ENCODE measurements around the gene EDA.
"Not testable (repeated sequence)": the region's sequence is repeated elsewhere in the genome, so short reads cannot be mapped to it uniquely, and the experiment has no call there.

EDA gene

DNA sequence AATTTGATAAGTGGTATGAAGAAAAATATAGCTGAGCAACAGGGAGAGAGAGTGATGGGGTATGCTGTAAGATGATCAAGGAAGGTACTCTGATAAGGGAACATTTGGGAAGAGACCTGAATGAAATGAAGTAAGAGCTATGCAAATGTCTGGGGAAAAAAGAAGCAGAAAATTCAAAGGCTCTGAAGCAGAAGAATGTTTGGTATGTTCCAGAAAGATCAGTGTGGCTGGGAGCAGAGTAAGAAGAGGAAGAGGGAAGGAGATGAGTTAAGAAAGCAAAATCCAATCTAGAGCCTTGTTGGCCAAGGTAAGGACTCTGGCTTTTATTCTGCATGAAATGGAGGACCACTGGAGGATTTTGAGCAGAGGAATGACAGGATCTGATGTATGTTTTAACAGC, 343.8 kb downstream of the EDA start:
- no peak for DNase-seq (ENCODE audit: low spot score)

DNA sequence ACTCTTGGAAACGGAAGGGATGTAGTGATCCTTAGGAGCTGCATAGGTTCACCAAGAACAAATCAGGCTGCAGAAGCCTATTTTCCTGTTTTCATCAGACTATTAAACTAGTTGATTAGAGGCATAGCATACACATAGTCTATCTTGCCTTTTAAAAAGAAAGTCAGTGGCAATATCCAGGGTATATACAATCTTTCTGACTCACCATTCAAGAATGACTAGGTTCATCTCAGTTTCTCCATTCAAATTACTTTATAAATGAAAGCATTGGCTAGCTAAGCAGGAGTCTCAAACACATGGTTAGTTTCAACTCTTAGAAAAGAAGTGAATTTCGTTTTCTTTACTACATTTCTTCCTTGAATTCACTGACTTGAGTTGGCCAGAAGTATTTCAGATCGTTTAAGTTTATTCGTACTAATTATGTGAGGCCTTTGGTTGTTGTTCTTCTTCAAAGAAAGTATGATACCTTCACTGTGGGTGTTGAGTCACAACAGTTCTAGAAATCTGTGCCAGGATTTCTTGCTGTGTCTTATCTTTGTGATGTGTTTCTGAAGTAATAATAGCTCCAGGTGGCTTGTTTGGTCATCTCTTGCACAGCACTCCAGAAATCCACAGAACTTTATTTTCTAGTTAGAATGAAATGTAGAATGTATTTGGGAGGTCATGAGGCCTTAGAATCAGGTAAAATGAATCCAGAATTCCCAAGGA, 345.6 kb downstream of the EDA start:
- DNase-seq (ENCODE audit: low spot score), result no peak

DNA sequence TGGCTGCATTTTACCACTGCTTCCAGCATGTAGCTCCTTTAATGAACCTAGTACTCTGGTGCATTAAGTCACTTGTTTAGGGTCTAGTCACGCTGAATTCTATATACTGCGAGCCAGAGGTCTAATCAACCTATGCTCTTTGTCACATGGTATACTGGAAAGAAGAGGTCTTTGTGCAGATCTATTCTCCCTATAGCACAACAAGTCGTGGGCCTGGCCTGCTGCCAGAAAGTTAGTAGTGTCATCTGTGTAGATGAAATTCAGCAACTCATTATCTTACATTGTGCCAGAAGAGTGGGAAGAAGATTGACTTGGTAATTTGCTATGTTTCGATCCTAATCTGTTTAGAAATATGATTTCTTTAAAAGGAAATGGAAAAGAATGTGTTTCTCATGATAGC, 353.0 kb downstream of the EDA start:
- DNase-seq (ENCODE audit: low spot score), result no peak

DNA sequence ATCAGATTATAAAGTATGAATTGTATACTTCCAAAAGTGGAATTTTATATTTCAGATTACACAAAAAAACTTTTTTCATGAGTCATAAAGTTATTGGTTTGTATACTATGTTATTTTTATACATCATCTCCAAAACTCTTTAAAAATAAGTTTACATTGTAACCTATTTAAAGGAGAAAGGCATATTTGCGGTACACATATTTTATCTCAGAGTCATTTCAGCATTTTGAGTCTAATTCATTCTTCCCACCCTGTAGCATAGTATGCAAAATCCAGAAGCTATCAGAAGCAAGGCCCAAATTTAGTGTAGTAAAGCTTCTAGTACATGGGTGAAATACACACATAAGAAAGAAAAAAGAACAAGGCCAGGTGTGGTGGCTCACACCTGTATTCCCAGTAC, 353.5 kb downstream of the EDA start:
- DNase-seq (ENCODE audit: low spot score), result no peak

DNA sequence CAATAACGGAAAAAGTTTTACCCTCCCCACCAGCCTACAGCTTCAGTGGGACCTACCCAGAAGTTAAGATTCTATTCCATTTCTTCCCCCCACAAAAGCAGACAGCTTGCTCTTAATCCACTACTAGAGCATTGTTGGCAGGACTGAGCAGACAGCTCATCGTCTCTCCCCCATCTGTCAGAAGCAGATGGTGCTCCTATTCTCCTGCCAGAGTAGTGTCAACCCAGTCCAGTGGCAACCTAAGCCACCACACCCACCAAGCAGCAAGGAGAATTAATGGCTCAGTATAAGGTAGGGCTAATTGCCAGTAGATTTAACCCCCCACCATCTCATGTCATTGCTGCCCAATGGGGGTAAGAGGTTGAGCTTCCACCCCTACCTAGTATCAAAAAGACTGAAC, 371.8 kb downstream of the EDA start:
- DNase-seq (ENCODE audit: low spot score), result peak; percentile 70

DNA sequence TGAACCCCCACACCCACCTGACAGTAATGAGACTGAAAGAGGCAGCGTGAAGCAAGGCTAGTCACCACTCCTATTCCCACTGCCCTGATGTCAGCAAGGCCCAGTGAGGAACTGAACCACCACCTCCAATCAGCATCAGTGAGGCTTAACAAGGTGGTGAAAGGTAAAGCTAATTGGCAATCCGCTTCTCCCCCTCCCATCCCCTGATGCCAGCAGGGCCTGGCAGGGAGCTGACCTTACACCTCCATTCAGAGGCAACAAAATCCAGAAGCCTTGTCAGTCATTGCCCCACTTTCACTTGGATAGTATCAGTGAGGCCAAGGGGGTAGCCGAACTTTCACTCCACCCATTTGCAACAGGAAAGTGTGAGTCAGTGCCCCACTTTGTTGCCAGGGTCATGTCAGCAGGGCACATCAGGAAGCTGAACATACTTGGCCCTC, 373.1 kb downstream of the EDA start:
- no peak for DNase-seq (ENCODE audit: low spot score)

DNA sequence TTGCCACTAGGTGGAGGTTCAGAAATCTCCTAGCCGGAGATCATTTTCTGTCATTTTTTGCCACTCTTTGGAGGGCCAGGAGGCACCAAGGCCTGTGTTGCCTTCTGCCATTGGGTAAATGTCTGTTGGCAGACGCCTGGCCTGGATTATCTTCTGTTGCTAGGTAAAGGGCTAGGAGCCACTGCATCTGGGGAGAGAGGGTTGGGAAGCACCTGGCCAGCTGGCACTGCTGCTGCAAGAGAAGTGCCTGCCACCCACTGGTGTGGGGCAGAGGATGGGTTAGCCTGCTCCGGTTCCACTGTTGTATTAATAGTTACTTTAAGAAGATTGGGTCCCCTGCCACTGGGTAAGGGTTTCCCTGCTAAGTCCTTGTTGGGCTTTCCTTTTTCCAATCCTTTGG, 375.8 kb downstream of the EDA start:
- DNase-seq (ENCODE audit: low spot score), result peak; percentile 70

DNA sequence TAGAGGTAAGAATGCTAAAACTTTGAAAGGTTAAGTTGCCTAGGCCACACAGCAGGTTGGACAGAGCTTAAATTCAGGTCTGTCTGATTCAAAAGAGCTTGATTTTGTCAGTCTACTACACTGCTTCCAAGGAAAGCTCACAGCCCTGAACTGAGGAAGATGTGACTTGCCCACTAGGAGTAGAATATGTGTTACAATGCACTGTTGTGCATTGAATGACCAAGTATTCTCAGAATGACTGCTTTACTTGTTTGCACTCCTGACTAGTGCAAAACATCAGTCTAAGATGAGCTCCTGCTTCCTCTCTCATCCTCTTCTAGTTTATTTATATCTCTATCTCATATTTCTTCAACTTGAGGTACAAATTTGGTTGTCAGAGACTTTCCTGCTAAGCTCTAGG, 377.6 kb downstream of the EDA start:
- DNase-seq (ENCODE audit: low spot score), result no peak

DNA sequence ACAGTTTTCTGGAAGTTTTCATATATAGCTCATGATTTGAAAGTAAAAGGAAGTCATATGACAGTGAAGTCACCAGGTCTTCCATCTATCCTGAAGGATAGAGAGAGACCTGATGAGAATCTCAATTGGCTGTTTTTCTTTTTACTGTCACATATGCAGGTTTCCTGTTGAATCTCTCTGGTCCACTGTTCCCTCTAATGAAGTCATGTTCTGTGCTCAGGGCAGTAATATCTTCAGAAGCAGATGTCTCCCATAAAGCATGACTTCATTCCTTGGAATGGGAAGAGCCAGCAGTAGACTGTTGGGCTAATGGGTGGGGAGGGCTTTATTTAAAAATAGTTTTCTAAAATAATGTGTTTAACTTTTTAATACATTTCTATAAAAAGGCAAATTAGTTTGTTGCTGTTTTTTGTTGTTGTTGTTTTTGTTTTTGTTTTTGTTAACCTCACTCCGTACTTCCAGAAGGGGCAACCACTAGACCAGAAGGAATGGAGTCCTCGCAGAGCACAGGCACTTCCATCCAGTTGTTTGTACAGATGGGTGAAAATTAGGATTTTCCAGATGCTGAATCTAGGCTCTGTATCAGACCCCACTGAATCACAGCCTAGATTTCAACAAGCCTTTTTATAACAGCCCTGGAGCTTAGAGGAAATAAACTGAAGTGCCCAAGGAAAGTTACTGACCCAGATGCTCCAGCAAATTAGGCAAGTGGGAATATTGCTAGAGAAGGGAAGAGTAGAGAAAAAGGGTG, 379.6 kb downstream of the EDA start:
- DNase-seq (ENCODE audit: low spot score), result no peak

DNA sequence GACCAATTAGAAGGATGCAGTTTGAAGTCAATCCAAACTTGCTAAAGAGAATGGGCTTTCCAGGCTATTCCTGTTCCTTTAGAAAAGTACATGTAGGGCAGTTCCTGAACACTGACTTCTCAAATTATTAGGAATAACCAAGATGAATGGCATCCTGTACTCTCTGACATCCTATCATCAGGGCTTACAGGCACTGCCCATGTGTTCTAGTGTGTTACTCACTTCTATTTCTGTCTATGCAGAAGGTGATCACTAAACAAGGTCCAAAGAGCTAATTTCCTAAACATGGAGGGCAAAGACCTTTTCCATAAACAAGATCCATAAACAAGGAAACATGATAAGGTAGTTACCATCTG, 380.2 kb downstream of the EDA start:
- no peak for DNase-seq (ENCODE audit: low spot score)

DNA sequence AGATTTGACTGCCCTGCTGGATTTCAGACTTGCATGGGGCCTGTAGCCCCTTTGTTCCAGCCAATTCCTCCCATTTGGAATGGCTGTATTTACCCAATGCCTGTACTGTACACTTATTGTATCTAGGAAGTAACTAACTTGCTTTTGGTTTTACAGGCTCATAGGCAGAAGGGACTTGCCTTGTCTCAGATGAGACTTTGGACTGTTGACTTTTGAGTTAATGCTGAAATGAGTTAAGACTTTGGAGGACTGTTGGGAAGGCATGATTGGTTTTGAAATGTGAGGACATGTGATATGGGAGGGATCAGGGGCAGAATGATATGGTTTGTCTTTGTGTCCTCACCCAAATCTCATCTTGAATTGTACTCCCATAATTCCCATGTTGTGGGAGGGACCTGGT, 382.4 kb downstream of the EDA start:
- DNase-seq (ENCODE audit: low spot score), result not testable (repeated sequence)

DNA sequence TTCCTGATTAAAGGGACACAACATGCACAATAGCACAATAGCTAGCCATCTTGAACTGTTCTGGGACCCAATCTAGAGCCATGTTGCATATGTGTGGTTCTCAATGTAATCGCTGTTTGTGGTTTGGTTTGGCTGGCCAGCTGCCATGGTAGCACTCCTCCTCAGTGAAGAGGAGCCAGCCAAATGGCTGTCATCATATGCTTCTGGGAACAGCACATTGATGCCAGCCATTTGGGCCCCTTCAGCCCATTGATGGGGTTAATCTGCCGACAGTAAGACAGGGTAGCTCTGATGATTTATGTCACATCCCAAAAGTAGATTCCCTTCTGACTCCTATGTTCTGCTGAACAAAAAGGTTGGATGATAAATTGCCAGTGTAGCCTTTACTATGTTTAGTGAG, 385.4 kb downstream of the EDA start:
- DNase-seq (ENCODE audit: low spot score), result no peak

DNA sequence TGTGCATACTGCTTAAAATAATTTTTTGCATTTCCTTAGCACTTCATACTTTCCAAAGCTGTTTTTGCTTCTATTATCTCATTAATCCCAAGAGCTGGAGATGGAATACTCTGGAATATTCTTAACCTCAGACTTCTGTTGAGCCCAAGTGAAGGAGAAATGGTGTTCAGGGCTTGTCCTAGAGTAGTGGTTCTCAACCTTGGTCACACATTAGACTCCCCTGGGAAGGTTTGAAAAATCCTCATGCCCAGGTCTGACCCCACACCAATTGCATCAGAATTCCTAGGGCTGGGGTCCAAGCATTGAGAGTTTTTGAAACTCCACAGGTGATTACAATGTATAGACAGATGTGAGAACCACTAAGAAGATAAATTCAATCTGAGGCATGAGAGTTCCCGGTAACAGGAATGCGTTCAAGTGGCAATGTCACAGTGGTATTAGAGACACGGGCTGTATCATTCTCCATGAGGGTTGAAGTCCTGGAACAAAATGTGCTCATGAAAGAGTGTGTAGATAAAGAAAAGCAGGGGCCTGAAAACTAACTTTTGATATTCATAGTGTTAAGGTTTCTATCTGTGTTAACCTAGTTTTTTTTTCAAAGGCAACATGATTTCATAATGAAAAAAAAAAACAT, 385.9 kb downstream of the EDA start:
- no peak for DNase-seq (ENCODE audit: low spot score)

DNA sequence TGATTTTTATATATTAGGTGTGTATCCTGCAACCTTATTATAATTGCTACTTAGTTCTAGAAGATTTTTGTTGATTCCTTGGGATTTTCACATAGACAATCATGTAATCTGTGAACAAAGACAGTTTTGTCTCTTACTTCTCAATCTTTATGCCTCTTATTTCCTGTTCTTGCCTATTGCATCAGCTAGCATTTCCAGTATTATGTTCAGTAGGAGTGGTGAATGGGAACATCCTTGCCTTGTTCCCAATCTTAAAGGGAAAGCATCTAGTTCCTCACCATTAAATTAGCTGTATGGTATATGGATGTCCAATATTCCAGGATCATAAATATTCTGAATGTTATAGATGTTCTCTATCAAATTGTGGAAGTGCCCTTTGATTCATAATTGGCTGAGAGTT, 392.0 kb downstream of the EDA start:
- no peak for DNase-seq (ENCODE audit: low spot score)

DNA sequence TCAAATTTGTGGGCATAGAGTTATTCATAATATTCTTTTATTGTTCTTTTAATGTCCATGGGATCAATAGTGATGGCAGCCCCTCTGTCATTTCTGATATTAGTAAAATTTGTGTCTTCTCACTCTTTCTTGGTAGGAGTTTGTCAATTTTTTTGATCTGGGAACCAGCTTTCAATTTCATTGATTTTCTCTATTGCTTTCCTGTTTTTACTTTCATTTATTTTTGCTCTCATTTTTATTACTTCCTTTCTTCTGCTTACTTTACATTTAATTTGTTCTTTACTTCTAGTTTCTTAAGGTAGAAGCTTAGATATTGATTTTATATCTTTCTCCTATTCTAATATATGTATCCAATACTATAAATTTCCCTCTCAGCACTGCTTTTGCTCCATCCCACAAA, 393.1 kb downstream of the EDA start:
- no peak for DNase-seq (ENCODE audit: low spot score)

DNA sequence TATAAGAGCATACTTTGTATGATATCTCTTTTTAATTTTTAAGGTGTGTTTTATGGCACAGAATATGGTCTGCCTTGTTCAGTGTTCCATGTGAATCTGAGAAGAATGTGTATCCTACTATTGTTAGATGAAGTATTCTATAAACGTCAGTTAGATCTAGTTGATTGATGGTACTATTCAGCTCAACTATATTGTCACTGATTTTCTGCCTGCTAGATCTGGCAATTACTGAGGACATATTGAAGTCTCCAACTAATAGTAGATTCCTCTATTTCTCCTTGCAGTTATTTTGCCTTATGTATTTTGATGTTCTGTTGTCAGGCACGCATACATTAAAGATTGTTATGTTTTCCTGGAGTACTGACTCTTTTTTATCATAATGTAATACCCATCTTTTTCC, 394.1 kb downstream of the EDA start:
- DNase-seq (ENCODE audit: low spot score), result no peak

DNA sequence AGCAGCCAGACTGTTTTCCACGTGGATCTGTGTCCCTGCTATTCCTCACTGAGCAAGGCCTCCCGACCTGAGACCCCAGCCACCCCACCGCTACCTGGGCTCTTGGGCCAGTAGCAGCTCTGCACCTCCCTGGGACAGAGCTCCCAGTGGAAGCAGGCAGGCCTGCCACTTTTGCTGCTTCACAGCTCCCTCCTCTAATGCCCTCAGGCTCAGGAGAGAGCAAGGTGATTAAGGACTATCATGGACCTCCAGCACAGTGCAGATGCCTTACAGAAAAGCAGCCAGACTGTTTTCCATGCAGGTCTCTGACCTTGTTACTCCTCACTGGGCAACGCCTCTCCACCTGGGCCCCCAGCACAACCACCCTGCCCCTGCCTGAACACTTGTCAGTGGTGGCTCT, 396.8 kb downstream of the EDA start:
- DNase-seq (ENCODE audit: low spot score), result no peak

DNA sequence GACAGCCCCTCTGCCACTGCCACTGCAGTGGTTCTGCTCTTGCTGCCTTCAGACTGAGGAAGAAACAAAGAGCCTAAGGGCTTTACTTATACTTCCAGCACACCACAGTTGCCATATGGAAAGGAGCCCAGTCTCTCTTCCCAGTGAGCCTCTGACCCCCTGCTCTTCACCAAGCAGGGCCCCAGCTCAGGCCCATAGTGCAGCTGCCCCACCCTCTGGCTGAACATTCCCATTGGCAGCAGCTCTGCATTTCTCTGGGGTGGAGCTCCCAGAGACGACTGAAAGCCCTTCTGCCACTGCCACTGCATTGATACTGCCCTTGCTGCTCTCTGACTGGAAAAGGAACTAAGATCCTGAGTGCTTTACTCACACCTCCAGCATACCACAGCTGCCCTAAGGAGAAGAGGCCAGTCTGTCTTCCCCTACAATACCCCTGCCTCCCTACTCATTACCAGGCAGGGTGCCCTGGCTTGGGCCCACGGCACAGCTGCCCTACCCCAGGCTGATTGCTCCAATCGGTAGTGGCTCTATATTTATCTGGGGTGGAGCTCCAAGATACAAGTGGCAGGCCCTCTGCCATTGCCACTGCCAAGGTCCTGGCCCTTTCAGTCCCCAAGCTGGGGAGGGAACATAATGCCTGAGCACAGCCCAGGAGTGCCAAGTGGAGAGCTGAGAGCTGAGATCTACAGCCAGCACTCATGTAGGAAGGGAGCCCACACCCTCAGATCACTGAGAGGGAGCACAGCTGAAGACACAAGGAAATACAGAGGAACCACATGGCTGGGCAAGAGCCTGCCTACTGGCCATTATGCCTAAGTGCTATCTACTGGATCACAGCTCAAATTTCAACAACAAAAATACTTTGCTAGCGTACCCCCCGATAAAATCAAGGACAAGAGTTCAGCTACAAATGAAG, 397.8 kb downstream of the EDA start:
- no peak for DNase-seq (ENCODE audit: low spot score)

DNA sequence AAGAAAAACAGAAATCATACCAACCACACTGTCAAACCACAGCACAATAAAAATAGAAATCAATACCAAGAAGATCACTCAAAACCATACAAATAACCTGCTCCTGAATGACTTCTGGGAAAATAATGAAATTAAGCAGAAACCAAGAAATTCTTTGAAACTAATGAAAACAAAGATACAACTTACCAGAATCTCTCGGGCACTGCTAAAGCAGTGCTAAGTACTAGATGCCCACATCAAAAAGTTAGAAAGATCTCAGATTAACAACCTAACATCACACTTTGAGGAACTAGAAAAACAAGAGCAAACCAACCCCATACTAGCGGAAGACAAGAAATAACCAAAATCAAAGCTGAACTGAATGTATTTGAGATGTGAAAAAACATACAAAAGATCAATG, 400.6 kb downstream of the EDA start:
- DNase-seq (ENCODE audit: low spot score), result no peak

DNA sequence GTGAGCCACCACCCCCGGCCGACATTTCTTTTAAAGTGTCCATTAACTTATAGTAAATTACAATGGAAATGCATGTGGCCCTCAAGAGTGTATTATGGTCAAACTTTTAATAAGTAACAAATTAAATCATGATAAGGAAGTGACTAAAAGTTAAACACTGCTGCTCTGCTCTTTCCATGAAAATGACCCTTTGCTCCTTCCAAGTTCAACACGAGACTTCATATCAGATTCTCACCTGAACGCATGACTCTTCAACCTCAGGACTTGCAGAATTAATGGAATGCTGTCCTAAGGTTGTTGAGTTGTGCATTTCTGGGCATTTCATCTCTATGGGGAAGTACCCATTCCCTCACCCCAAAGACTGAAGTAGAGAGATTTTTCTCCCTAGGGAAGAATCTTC, 406.7 kb downstream of the EDA start:
- no peak for DNase-seq (ENCODE audit: low spot score)

DNA sequence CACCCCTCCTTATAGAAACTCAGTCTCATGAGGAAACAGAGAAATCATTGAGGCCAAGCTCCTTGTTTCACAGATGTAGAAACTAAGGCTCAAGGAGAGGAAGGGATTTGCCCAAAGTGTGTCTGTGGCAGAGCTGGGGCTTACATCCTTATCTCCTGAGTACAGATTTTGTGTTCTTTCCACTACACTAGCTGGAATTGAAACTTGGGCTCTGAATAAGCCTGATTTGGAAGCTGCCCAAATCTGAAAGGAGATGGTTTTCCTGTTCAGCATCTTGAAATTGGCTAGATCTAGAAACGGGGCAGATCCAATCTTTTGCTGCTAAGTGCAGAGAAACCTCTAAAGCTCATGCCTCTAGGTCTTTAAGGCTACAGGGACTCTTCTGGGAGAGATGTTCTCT, 409.6 kb downstream of the EDA start:
- no peak for DNase-seq (ENCODE audit: low spot score)

DNA sequence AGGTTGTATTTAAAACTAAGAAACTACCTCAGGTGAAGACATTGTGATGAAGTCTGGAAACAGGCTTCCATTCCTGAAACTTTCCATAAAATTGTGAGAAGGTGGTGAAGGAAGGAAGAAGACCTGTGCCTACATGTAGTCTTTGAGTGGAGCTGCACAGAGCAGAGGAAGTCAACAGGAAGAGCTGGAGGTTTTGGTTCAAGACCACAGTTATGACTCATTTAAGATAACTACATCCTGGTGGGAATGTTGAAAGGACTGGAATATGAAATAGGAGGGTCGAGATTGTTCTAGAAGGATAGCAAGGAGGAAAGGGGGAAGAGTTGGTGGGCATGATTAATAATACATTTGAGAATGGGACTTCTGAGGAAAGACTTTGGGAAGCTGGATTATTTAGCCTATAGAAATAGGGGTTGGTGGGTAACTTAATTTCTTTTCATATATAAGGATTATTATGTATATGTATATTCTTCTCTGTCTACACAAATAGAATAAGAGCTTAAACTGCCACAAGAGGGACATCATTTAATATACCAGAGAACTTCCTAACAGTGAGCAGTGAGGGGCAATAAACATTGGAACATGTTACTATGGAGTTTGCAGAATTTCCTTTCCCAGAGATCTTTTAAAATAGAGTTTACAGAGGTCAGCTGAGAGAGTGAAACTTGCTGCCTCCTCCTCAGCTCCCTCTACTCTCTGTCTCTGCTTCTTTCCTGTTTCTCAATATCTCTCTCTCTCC, 410.4 kb downstream of the EDA start:
- DNase-seq (ENCODE audit: low spot score), result no peak
